ENCODE data around the gene FAM210A. TPM values are rescaled to one million over a fixed set of nuclear protein-coding genes. Genes with fewer than 3 reads are reported as not detected.
"Not testable (repeated sequence)": the region's sequence is repeated elsewhere in the genome, so short reads cannot be mapped to it uniquely, and the experiment has no call there.

The FAM210A gene
- total RNA-seq, 1 experiment from 2014 or later, result 17.1 TPM

GRCh38 chr18:13680612-13681011 lies 45.7 kb downstream of the FAM210A start:
- no peaks in the 10 kb centered on the region; the same call in 1 of the 2 replicates for H3K36me3 ChIP-seq (ENCODE audit: control insufficient read depth, insufficient read depth, low read length)
- TF ChIP-seq CTCF (IDR thresholded peaks at IDR 0.05; ENCODE audit: insufficient read depth in 1 of 2, low read depth in 1 of 2, low read length in 1 of 2, severe bottlenecking in 1 of 2, unreplicated experiment in 1 of 2), result peak; percentile 3 to 51
- Mint-ChIP-seq H3K4me3 (ENCODE audit: unreplicated experiment) (no peak overlapping the region), H3K9me3 (ENCODE audit: unreplicated experiment) (no peaks in the 10 kb centered on the region), H3K36me3 (ENCODE audit: insufficient read depth, unreplicated experiment) (peaks cover 17% of the 10 kb centered on the region), H3K27ac (ENCODE audit: unreplicated experiment) (no peak overlapping the region), H3K4me1 (ENCODE audit: low read depth, unreplicated experiment) (no peaks in the 10 kb centered on the region), H3K27me3 (ENCODE audit: insufficient read depth, unreplicated experiment) (no peaks in the 10 kb centered on the region)
- H3K9me3 ChIP-seq, result no peaks in the 10 kb centered on the region; the same call in 1 of the 2 replicates
- H3K4me3 ChIP-seq (ENCODE audit: low read depth, low read length), result no peak overlapping the region
- DNase-seq, result peak in 1 of 2 experiments; percentile 31
- intact Hi-C loops (cut with micrococcal nuclease; ENCODE audit: unreplicated experiment), result no loop called here
- CTCF ChIA-PET, result no interaction called here
- no TSS peak for BruUV-seq (replicated peaks)
- POLR2A ChIA-PET, result no interaction called here
- H3K4me1 ChIP-seq, result no peaks in the 10 kb centered on the region
- no peaks in the 10 kb centered on the region for H3K27me3 ChIP-seq (replicated peaks; ENCODE audit: control insufficient read depth, insufficient read depth, low read length)

- CTCF ChIA-PET; H3K9me3 Mint-ChIP-seq (ENCODE audit: unreplicated experiment); H3K27me3 Mint-ChIP-seq (ENCODE audit: insufficient read depth, unreplicated experiment); H3K36me3 ChIP-seq (ENCODE audit: control insufficient read depth, insufficient read depth, low read length); H3K4me1 Mint-ChIP-seq (ENCODE audit: low read depth, unreplicated experiment); H3K27me3 ChIP-seq (replicated peaks; ENCODE audit: control insufficient read depth, insufficient read depth, low read length); H3K4me3 Mint-ChIP-seq (ENCODE audit: unreplicated experiment); H3K4me3 ChIP-seq (ENCODE audit: low read depth, low read length); POLR2A ChIA-PET; H3K9me3 ChIP-seq; H3K27ac Mint-ChIP-seq (ENCODE audit: unreplicated experiment); H3K4me1 ChIP-seq; intact Hi-C loops (cut with micrococcal nuclease; ENCODE audit: unreplicated experiment); BruUV-seq (replicated peaks); DNase-seq: not testable (repeated sequence)
- H3K36me3 Mint-ChIP-seq (ENCODE audit: insufficient read depth, unreplicated experiment), result peaks cover 23% of the 10 kb centered on the region
Measured at GRCh38 chr18:13677350-13677749, 49.0 kb downstream of the FAM210A start.

- ChIA-PET CTCF (no interaction called here), POLR2A (no interaction called here)
- no peaks in the 10 kb centered on the region for H3K36me3 ChIP-seq (ENCODE audit: control insufficient read depth, insufficient read depth, low read length)
- Mint-ChIP-seq H3K27ac (ENCODE audit: unreplicated experiment) (peak overlapping the region; percentile 42), H3K4me3 (ENCODE audit: unreplicated experiment) (no peak overlapping the region), H3K36me3 (ENCODE audit: insufficient read depth, unreplicated experiment) (peaks cover 23% of the 10 kb centered on the region), H3K27me3 (ENCODE audit: insufficient read depth, unreplicated experiment) (no peaks in the 10 kb centered on the region), H3K9me3 (ENCODE audit: unreplicated experiment) (no peaks in the 10 kb centered on the region), H3K4me1 (ENCODE audit: low read depth, unreplicated experiment) (no peaks in the 10 kb centered on the region)
- H3K9me3 ChIP-seq, result no peaks in the 10 kb centered on the region; the same call in 1 of the 2 replicates
- H3K4me1 ChIP-seq, result no peaks in the 10 kb centered on the region
- no peak overlapping the region for H3K4me3 ChIP-seq (ENCODE audit: low read depth, low read length)
- H3K27me3 ChIP-seq (replicated peaks; ENCODE audit: control insufficient read depth, insufficient read depth, low read length), result no peaks in the 10 kb centered on the region
- DNase-seq, result no peak
- intact Hi-C loops (cut with micrococcal nuclease; ENCODE audit: unreplicated experiment), result no loop called here
- no TSS peak for BruUV-seq (replicated peaks)
- TF ChIP-seq CTCF (IDR thresholded peaks at IDR 0.05; ENCODE audit: insufficient read depth in 1 of 2, low read depth in 1 of 2, low read length in 1 of 2, severe bottlenecking in 1 of 2, unreplicated experiment in 1 of 2), result no peak
Measured at GRCh38 chr18:13676471-13676870, 49.9 kb downstream of the FAM210A start.

- Histone ChIP-seq H3K4me1 (no peaks in the 10 kb centered on the region), H3K4me3 (ENCODE audit: low read depth, low read length) (no peak overlapping the region), H3K36me3 (ENCODE audit: control insufficient read depth, insufficient read depth, low read length) (no peaks in the 10 kb centered on the region), H3K9me3 (no peaks in the 10 kb centered on the region; the same call in 1 of the 2 replicates), H3K27me3 (replicated peaks; ENCODE audit: control insufficient read depth, insufficient read depth, low read length) (no peaks in the 10 kb centered on the region)
- POLR2A ChIA-PET, result no interaction called here
- intact Hi-C loops (cut with micrococcal nuclease; ENCODE audit: unreplicated experiment), result no loop called here
- no TSS peak for BruUV-seq (replicated peaks)
- TF ChIP-seq CTCF (IDR thresholded peaks at IDR 0.05; ENCODE audit: insufficient read depth in 1 of 2, low read depth in 1 of 2, low read length in 1 of 2, severe bottlenecking in 1 of 2, unreplicated experiment in 1 of 2), result no peak
- H3K27me3 Mint-ChIP-seq (ENCODE audit: insufficient read depth, unreplicated experiment), result no peaks in the 10 kb centered on the region
- CTCF ChIA-PET, result no interaction called here
- DNase-seq, result no peak
- H3K4me3 Mint-ChIP-seq (ENCODE audit: unreplicated experiment), result no peak overlapping the region
- no peaks in the 10 kb centered on the region for H3K9me3 Mint-ChIP-seq (ENCODE audit: unreplicated experiment)
- H3K27ac Mint-ChIP-seq (ENCODE audit: unreplicated experiment), result no peak overlapping the region
- H3K4me1 Mint-ChIP-seq (ENCODE audit: low read depth, unreplicated experiment), result no peaks in the 10 kb centered on the region
- H3K36me3 Mint-ChIP-seq (ENCODE audit: insufficient read depth, unreplicated experiment), result peaks cover 22% of the 10 kb centered on the region
Measured at GRCh38 chr18:13672657-13673056, 53.7 kb downstream of the FAM210A start.

All from Caco-2 (cell line).